ENCODE measurements around the gene GUCD1.

GRCh38 chr22:24585927-24586546 lies 31.1 kb upstream of the GUCD1 start:
- TF ChIP-seq TCF7L2 (IDR thresholded peaks at IDR 0.05; ENCODE audit: borderline replicate concordance, low read depth, low read length): no peak
- no peak for TF ChIP-seq GLIS1 (tag by site-specific recombination; IDR thresholded peaks at IDR 0.05)
- no peak for TF ChIP-seq YY1 (tag by site-specific recombination; IDR thresholded peaks at IDR 0.05)
- no peak for TF ChIP-seq ZSCAN30 (tag by site-specific recombination; IDR thresholded peaks at IDR 0.05)
- no peak for TF ChIP-seq HOXA7 (CRISPR knock-in tag; IDR thresholded peaks at IDR 0.05; ENCODE audit: borderline replicate concordance)
- TF ChIP-seq ZNF596 (tag by site-specific recombination; IDR thresholded peaks at IDR 0.05): no peak
- no peak for TF ChIP-seq ZNF76 (tag by site-specific recombination; IDR thresholded peaks at IDR 0.05; ENCODE audit: borderline replicate concordance, low read depth)
- TF ChIP-seq CTCF (tag by site-specific recombination; IDR thresholded peaks at IDR 0.05): no peak
- no peak for TF ChIP-seq ZNF114 (tag by site-specific recombination; IDR thresholded peaks at IDR 0.05)
